HUES48 (cell line): ENCODE measurements around the gene ELOB.
"Not testable (repeated sequence)": the region's sequence is repeated elsewhere in the genome, so short reads cannot be mapped to it uniquely, and the experiment has no call there.

Source experiments
- H3K27ac ChIP-seq: one replicate; pipeline ENCODE4 v1.7.0; 2013; ENCODE audit warnings: low read depth, low read length, inconsistent platforms
- H3K27me3 ChIP-seq: 2 replicates; pipeline ENCODE4 v1.6.1; 2013; ENCODE audit warnings: mild to moderate bottlenecking, low read length; ENCODE audit not compliant: control insufficient read depth, insufficient read depth
- H3K36me3 ChIP-seq: 2 replicates; pipeline ENCODE4 v1.6.1; 2013; ENCODE audit warnings: low read length; ENCODE audit not compliant: control insufficient read depth, insufficient read depth
- H3K4me1 ChIP-seq: 2 replicates; pipeline ENCODE4 v1.6.1; 2013; ENCODE audit warnings: mild to moderate bottlenecking, low read length; ENCODE audit not compliant: control insufficient read depth, insufficient read depth
- H3K4me3 ChIP-seq: 2 replicates; pipeline ENCODE4 v1.5.1; 2013; ENCODE audit warnings: mild to moderate bottlenecking, low read depth, low read length
- H3K9ac ChIP-seq: 2 replicates; pipeline ENCODE4 v1.6.1; 2013; ENCODE audit warnings: mild to moderate bottlenecking, low read depth, low read length, moderate library complexity
- H3K9me3 ChIP-seq: 2 replicates; pipeline ENCODE4 v1.6.1; 2013; ENCODE audit warnings: low read length; ENCODE audit not compliant: control insufficient read depth, insufficient read depth

ELOB gene

DNA sequence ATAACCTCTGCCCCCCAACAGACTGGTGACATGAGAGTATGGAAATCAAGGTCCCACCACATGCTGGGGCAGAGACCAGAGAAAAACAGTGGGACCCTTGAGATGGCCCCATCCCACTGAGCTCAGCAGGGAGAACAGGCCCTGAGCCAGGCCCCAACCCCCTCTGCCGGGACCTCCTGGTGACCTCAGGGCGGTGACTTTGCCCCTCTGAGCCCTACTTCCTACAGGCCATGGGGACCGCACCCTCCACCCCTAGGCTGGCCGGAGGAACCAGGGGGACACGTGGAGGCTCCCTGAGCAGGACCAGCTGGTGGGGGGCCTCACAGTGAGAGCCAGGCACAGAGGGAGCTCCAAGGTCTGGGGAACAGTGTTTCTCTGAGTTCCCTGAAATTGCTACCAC lies 38.5 kb downstream of the ELOB start:
- no peak overlapping the region for H3K4me3 ChIP-seq
- H3K9ac ChIP-seq: no peak overlapping the region
- no peaks in the 10 kb centered on the region for H3K4me1 ChIP-seq
- no peaks in the 10 kb centered on the region for H3K27me3 ChIP-seq
- H3K9me3 ChIP-seq: no peaks in the 10 kb centered on the region
- H3K36me3 ChIP-seq: no peaks in the 10 kb centered on the region
- no peak overlapping the region for H3K27ac ChIP-seq

DNA sequence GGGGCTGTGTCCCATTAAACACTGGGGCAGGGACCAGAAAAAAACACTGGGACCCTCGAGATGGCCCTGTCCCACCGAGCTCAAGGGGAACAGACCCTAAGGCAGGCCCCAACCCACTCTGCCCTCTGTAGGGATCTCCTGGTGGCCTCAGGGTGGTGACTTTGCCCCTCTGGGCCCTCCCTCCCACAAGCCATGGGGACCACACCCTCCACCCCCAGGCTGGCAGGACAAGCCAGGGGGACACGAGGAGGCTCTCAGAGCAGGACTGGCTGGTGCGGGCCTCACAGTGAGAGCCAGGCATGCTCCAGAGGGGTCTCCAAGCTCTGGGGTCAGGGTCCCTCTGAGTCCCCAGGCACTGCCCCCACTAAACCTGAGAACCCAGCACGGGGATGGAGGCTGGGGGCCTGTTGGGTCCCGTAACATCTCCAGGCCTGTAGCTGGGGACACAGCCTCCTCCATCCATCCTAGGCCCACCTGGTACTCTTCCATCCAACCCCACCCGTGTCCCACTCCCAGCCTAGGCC lies 39.1 kb downstream of the ELOB start:
- no peak overlapping the region for H3K27ac ChIP-seq
- H3K4me1 ChIP-seq: no peaks in the 10 kb centered on the region
- no peak overlapping the region for H3K4me3 ChIP-seq
- no peaks in the 10 kb centered on the region for H3K36me3 ChIP-seq
- no peak overlapping the region for H3K9ac ChIP-seq
- H3K27me3 ChIP-seq: no peaks in the 10 kb centered on the region
- no peaks in the 10 kb centered on the region for H3K9me3 ChIP-seq

GRCh38 chr16:2737238-2737605 lies 39.9 kb downstream of the ELOB start:
- Histone ChIP-seq H3K4me3 (no peak overlapping the region), H3K36me3 (no peaks in the 10 kb centered on the region), H3K9me3 (no peaks in the 10 kb centered on the region), H3K9ac (no peak overlapping the region), H3K27ac (no peak overlapping the region), H3K4me1 (no peaks in the 10 kb centered on the region), H3K27me3 (no peaks in the 10 kb centered on the region)

- H3K27me3 ChIP-seq: no peaks in the 10 kb centered on the region
- H3K4me3 ChIP-seq: no peak overlapping the region
- H3K36me3 ChIP-seq: no peaks in the 10 kb centered on the region
- H3K27ac ChIP-seq: no peak overlapping the region
- H3K4me1 ChIP-seq: no peaks in the 10 kb centered on the region
- H3K9ac ChIP-seq: no peak overlapping the region
- H3K9me3 ChIP-seq: no peaks in the 10 kb centered on the region
Observed at GRCh38 chr16:2736476-2737237, 40.4 kb downstream of the ELOB start.

GRCh38 chr16:2734844-2735515 lies 42.1 kb downstream of the ELOB start:
- no peak overlapping the region for H3K27ac ChIP-seq
- H3K36me3 ChIP-seq: no peaks in the 10 kb centered on the region
- no peaks in the 10 kb centered on the region for H3K9me3 ChIP-seq
- H3K4me3 ChIP-seq: no peak overlapping the region
- H3K4me1 ChIP-seq: no peaks in the 10 kb centered on the region
- no peak overlapping the region for H3K9ac ChIP-seq
- H3K27me3 ChIP-seq: no peaks in the 10 kb centered on the region

GRCh38 chr16:2728034-2728433 lies 49.0 kb downstream of the ELOB start:
- H3K9me3 ChIP-seq: no peaks in the 10 kb centered on the region
- no peaks in the 10 kb centered on the region for H3K27me3 ChIP-seq
- H3K36me3 ChIP-seq: no peaks in the 10 kb centered on the region
- no peaks in the 10 kb centered on the region for H3K4me1 ChIP-seq
- no peak overlapping the region for H3K4me3 ChIP-seq
- H3K27ac ChIP-seq: no peak overlapping the region
- H3K9ac ChIP-seq: no peak overlapping the region

DNA sequence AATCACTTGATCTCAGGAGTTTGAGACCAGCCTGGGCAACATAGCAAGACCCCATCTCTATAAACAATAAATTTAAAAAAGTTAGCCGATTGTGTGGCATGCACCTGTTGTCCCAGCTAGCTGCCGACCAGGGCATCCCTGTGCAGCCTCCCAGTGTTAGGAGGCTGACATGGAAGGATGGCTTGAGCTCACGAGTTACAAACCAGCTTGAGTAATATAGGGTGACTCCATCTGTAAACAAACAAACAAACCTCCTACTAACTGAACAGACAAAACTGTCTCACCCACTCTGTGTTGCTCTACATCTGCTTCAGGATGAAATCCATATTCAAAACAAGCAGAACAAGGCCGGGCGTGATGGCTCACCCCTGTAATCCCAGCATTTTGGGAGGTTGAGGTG lies 50.2 kb downstream of the ELOB start:
- Histone ChIP-seq H3K4me3 (no peak overlapping the region), H3K36me3 (no peaks in the 10 kb centered on the region), H3K9me3 (no peaks in the 10 kb centered on the region), H3K27ac (no peak overlapping the region), H3K27me3 (no peaks in the 10 kb centered on the region), H3K4me1 (no peaks in the 10 kb centered on the region), H3K9ac (no peak overlapping the region)

GRCh38 chr16:2724816-2725348 lies 52.2 kb downstream of the ELOB start:
- Histone ChIP-seq H3K36me3 (no peaks in the 10 kb centered on the region), H3K4me1 (no peaks in the 10 kb centered on the region), H3K9ac (no peak overlapping the region), H3K27ac (no peak overlapping the region), H3K27me3 (no peaks in the 10 kb centered on the region), H3K9me3 (no peaks in the 10 kb centered on the region), H3K4me3 (no peak overlapping the region)

DNA sequence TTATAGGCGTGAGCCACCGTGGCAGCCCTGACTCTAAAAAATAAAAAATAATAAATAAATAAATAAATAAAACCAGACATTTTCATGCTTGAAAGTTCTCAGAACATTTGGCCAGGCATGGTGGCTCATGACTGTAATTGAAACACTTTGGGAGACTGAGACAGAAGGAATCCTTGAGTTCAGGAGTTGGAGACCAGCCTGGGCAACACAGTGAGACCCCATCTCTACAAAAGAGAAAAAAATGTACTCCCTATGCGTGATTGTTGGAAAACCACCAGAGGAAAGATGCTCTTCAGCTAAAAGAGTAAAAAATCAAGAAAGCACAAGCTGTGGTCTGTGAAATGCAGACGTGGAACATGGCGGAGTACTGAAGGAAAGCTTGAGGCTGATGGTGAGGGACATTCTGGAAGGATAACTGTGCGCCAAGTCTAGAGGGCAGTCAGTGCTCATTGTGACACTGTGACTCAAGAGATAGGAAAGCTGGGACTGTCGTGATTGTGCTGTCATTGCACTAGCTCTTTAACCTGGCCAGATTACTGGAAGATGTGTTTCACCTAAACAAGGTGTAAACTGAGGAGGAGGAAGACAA lies 52.9 kb downstream of the ELOB start:
- H3K27me3 ChIP-seq: no peaks in the 10 kb centered on the region
- H3K4me1 ChIP-seq: no peaks in the 10 kb centered on the region
- no peaks in the 10 kb centered on the region for H3K9me3 ChIP-seq
- no peaks in the 10 kb centered on the region for H3K36me3 ChIP-seq
- H3K9ac ChIP-seq: no peak overlapping the region
- no peak overlapping the region for H3K27ac ChIP-seq
- H3K4me3 ChIP-seq: no peak overlapping the region

- H3K36me3 ChIP-seq, H3K27me3 ChIP-seq, H3K9me3 ChIP-seq, H3K4me1 ChIP-seq: not testable (repeated sequence)
- peak overlapping the region; percentile 79 for H3K27ac ChIP-seq
- peak overlapping the region; percentile 67 for H3K4me3 ChIP-seq
- peak overlapping the region; percentile 54; the same call in 1 of the 2 replicates for H3K9ac ChIP-seq
Observed at GRCh38 chr16:2721634-2722173, 55.4 kb downstream of the ELOB start.
